Left ventricle myocardium inferior (tissue), 1 donor: Measurements from ENCODE around the gene DDIT3. TPM values are rescaled to one million over a fixed set of nuclear protein-coding genes. Genes with fewer than 3 reads are reported as not detected.

Experiments
- DNase-seq: peaks from one replicate; pipeline ENCODE4 v3.0.0-alpha.2; 2020
- H3K27ac ChIP-seq: fragments of 200-600 bp; replicated peaks from 2 replicates; pipeline ENCODE4 v1.8.0; 2021
- H3K27me3 ChIP-seq: fragments of 200-600 bp; 2 replicates; pipeline ENCODE4 v1.8.0; 2021; ENCODE audit warnings: low read depth
- H3K36me3 ChIP-seq: fragments of 200-600 bp; 2 replicates; pipeline ENCODE4 v1.8.0; 2021
- H3K4me1 ChIP-seq: fragments of 200-600 bp; 2 replicates; pipeline ENCODE4 v1.8.0; 2021
- H3K4me3 ChIP-seq: fragments of 200-600 bp; 2 replicates; pipeline ENCODE4 v1.8.0; 2021; ENCODE audit warnings: mild to moderate bottlenecking, moderate library complexity
- H3K9me3 ChIP-seq: fragments of 200-600 bp; replicated peaks from 2 replicates; pipeline ENCODE4 v1.8.0; 2021
- CTCF ChIP-seq: fragments of 200-600 bp; IDR thresholded peaks from 2 replicates; pipeline ENCODE4 v1.8.0; 2021; ENCODE audit warnings: antibody characterized with exemption, mild to moderate bottlenecking, borderline replicate concordance
- intact Hi-C: fragments of 100-400 bp; cut with micrococcal nuclease; formaldehyde crosslinking; loops from one replicate; pipeline ENCODE4 v1.11.0; 2022
- total RNA-seq: library from RNA; stranded (reverse); fragmentation: NEBNext Ultra II Directional; extraction: Animal tissue kit (Norgen Biotek cat#: 25700); gene quantifications from one replicate; pipeline ENCODE4 v1.2.1, GENCODE V29; 2021
- donor health status: DM: no; HTN: yes; CAD: no; lungs with severe emphysema.

DDIT3 gene
- total RNA-seq, 1 donor from 2014 or later, result 20.4 TPM

- peaks cover 20% of the 10 kb centered on the region for H3K4me1 ChIP-seq
- no peak for TF ChIP-seq CTCF
- H3K27me3 ChIP-seq, result peaks cover 100% of the 10 kb centered on the region
- H3K9me3 ChIP-seq, result no peaks in the 10 kb centered on the region
- intact Hi-C loops, result no loop called here
- no peak for DNase-seq
- H3K36me3 ChIP-seq, result no peaks in the 10 kb centered on the region
- H3K27ac ChIP-seq, result no peak overlapping the region
- H3K4me3 ChIP-seq, result no peak overlapping the region
These were observed 47.9 kb downstream of the DDIT3 start for GRCh38 chr12:57472391-57472790.

GRCh38 chr12:57471661-57472060 is 48.7 kb downstream of the DDIT3 start:
- intact Hi-C loops, result no loop called here
- H3K9me3 ChIP-seq, result no peaks in the 10 kb centered on the region
- no peak overlapping the region for H3K4me3 ChIP-seq
- H3K27ac ChIP-seq, result no peak overlapping the region
- TF ChIP-seq CTCF, result no peak
- DNase-seq, result no peak
- H3K36me3 ChIP-seq, result no peaks in the 10 kb centered on the region
- H3K27me3 ChIP-seq, result peaks cover 99% of the 10 kb centered on the region
- H3K4me1 ChIP-seq, result peaks cover 20% of the 10 kb centered on the region

GRCh38 chr12:57470970-57471656 is 49.2 kb downstream of the DDIT3 start:
- H3K27ac ChIP-seq, result no peak overlapping the region
- intact Hi-C loops, result no loop called here
- peaks cover 17% of the 10 kb centered on the region for H3K4me1 ChIP-seq
- peaks cover 94% of the 10 kb centered on the region for H3K27me3 ChIP-seq
- TF ChIP-seq CTCF, result no peak
- H3K36me3 ChIP-seq, result no peaks in the 10 kb centered on the region
- no peak overlapping the region for H3K4me3 ChIP-seq
- no peaks in the 10 kb centered on the region for H3K9me3 ChIP-seq
- DNase-seq, result no peak

- Histone ChIP-seq H3K27me3 (peaks cover 92% of the 10 kb centered on the region), H3K4me3 (no peak overlapping the region), H3K27ac (no peak overlapping the region), H3K4me1 (peaks cover 10% of the 10 kb centered on the region), H3K36me3 (no peaks in the 10 kb centered on the region), H3K9me3 (no peaks in the 10 kb centered on the region)
- intact Hi-C loops, result no loop called here
- DNase-seq, result no peak
- TF ChIP-seq CTCF, result no peak
These were observed 49.9 kb downstream of the DDIT3 start for GRCh38 chr12:57470286-57470969.

GRCh38 chr12:57469296-57470164 is 50.8 kb downstream of the DDIT3 start:
- no peaks in the 10 kb centered on the region for H3K36me3 ChIP-seq
- intact Hi-C loops, result no loop called here
- peaks cover 85% of the 10 kb centered on the region for H3K27me3 ChIP-seq
- H3K4me3 ChIP-seq, result no peak overlapping the region
- no peak overlapping the region for H3K27ac ChIP-seq
- H3K4me1 ChIP-seq, result peaks cover 1% of the 10 kb centered on the region
- no peaks in the 10 kb centered on the region for H3K9me3 ChIP-seq
- no peak for DNase-seq
- TF ChIP-seq CTCF, result no peak
